GM18507 (cell line): ENCODE data around the gene FOXO3.
"Not testable (repeated sequence)": the region's sequence is repeated elsewhere in the genome, so short reads cannot be mapped to it uniquely, and the experiment has no call there.

Experiments
- DNase-seq: peaks from one replicate; pipeline ENCODE4 v3.0.0; 2011; ENCODE audit warnings: low read depth; ENCODE audit not compliant: insufficient read length; ENCODE audit errors: extremely low spot score
- FAIRE-seq: peaks from 2 replicates; lab custom pipeline; 2011; peaks lifted over from hg19 to GRCh38; lab: Jason Lieb, UNC

The FOXO3 gene

GRCh38 chr6:108672641-108673040 lies 111.9 kb downstream of the FOXO3 start:
- no peak for FAIRE-seq
- no peak for DNase-seq

- DNase-seq: no peak
- no peak for FAIRE-seq
Measured at GRCh38 chr6:108673153-108673552, 112.4 kb downstream of the FOXO3 start.

GRCh38 chr6:108673602-108674001 lies 112.9 kb downstream of the FOXO3 start:
- FAIRE-seq: no peak
- no peak for DNase-seq

- FAIRE-seq: no peak
- DNase-seq: no peak
Measured at GRCh38 chr6:108675226-108676200, 114.8 kb downstream of the FOXO3 start.

DNA sequence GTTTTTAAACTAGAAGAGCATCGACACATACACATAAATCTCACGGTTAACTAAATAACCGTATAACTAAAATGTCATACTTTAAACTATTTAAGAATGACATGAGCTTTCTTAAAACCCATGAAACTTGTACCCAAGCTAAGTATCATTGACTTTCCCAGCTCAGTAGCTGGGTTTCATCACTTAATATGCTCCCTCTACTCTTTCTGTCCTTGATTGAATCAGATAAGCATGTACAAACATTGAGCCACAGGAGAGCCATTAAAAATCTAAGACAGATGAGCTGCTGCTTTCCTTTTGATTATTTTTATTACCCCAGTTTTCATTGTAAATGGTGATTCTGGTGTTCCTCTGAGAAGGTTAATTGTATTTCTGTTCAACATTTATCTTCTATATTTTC lies 115.8 kb downstream of the FOXO3 start:
- no peak for DNase-seq
- no peak for FAIRE-seq

DNA sequence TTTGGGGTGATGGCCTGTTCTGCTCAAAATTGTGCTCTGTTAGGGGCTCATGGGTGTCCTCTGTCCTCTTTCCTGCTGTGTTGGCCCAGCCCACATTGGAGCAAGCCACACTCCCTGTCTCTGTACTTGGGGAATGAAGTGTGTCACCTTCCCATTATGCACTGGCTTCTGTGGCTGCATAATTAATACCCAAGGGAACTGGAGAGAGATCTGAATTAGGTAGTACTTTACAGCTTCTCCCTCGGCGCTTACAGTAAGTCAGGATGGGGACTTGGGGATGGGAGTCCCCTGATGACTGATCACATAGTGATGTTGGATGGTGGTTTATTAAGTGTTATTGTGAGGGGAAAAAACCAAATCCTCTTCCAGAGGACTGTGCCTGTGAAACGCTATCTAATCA lies 116.6 kb downstream of the FOXO3 start:
- FAIRE-seq: no peak
- no peak for DNase-seq

DNA sequence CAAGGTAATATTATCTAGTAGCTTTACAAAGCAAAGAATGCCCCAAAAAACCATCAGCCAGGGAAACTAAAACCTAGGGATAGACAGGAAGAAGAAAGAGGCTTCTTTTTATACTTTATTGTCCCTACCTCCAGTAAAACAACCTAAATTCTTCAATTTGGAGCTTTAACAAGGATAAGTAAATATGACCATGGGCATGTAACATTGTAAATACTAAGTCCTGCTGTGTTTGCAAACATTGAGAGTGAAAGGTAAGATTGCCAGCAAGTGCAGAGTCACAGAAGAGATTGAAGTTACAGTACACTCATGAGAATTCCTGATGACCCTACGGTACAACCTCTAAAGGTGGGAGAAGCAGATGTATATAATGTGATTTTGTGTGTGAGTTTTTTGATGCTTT lies 117.2 kb downstream of the FOXO3 start:
- no peak for DNase-seq
- FAIRE-seq: no peak

DNA sequence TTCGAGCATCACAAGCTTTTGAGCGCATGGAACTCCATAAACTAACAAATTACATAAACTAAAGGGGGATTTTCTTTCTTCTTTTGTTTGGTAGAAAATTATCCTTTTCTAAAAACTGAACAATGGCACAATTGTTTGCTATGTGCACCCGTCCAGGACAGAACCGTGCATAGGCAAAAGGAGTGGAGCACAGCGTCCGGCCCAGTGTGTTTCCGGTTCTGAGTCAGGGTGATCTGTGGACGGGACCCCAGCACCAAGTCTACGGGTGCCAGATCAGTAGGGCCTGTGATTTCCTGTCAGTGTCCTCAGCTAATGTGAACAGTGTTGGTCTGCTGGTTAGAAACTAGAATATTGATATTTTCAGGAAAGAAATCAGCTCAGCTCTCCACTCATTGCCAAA lies 119.6 kb downstream of the FOXO3 start:
- not testable (repeated sequence) for FAIRE-seq, DNase-seq

GRCh38 chr6:108681721-108682120 lies 121.0 kb downstream of the FOXO3 start:
- not testable (repeated sequence) for FAIRE-seq, DNase-seq

DNA sequence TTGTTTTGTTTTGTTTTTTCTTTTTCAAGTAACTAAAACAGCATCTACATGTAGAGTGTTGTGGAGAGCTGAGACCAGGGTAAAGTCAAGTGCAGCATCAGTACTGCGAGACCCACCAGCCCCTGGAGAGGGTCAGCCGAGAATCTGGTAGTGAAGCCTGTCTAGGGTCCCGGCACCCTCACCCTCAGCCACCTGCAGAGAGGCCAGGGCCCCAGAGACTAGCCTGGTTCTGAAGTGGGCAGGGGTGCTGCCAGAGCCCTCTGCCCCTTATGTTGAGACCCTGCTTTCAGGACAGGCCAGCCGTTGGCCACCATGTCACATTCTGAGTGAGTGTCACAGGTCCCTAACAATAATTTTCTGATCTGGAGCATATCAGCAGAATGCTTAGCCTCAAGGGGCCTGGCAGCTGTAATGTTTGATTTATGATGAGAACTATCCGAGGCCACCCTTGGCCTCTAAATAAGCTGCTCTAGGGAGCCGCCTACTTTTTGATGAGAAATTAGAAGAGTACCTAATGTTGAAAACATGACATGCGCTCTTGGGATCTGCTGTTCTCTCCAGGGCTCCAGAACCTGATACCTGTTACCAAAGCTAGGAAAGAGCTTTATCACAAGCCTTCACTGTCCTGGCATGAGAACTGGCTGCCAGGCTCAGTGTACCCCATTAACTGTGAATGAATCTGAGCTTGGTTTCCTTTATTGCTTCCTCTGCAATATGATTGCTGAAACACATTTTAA lies 121.8 kb downstream of the FOXO3 start:
- not testable (repeated sequence) for FAIRE-seq, DNase-seq

DNA sequence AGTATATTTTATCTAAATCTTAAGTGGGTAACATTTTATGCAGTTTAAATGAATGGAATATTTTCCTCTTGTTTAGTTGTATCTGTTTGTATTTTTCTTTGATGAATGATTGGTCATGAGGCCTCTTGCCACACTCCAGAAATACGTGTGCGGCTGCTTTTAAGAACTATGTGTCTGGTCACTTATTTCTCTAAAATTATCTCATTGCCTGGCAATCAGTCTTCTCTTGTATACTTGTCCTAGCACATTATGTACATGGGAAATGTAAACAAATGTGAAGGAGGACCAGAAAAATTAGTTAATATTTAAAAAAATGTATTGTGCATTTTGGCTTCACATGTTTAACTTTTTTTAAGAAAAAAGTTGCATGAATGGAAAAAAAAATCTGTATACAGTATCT lies 123.3 kb downstream of the FOXO3 start:
- not testable (repeated sequence) for FAIRE-seq, DNase-seq

DNA sequence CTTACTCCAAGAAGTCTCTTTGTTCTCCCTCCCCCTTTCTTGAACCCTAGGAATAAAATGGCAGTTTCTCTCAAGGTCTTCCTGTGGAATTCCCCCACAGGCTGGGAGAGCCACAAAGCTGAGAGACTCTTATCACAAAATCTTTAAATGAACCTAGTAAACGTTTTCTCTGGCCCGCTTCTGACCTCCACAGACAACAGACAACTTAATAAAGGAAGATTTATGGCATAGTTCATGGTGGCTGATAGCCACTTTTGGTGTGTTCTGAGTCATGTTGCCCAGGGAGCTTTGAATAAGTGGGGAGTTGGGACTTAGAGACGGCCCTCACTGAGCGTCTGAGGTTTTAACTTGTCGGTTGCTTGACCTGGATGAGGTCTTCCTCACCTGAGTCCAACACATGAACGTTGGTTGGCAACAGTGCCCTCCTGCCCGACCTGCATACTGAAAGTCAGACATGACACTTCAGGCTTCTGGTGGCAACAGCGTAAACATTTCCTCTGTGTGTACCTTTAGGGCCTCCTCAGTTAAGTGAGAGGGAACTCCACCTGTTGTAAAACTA lies 124.1 kb downstream of the FOXO3 start:
- FAIRE-seq (no peak), DNase-seq (no peak)

DNA sequence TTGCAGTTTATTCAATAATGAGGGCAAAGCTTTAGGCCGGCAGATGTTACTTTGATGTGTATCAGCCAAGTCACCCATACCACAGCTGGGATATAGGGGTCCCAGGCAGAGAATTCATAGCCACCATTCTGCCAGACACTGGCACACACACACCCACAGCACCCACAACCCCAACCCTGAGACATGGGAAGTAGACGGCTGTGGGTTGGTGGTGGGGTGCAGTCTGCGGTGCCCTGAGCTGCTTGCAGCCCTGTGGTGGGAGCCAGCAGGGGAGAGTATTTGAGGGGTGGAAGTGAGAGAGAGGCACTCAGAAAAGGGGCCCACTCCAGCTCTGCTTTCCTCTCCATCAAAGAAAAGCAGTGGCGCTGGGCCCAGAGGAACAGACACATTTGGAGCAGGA lies 125.3 kb downstream of the FOXO3 start:
- FAIRE-seq: no peak
- DNase-seq: no peak

DNA sequence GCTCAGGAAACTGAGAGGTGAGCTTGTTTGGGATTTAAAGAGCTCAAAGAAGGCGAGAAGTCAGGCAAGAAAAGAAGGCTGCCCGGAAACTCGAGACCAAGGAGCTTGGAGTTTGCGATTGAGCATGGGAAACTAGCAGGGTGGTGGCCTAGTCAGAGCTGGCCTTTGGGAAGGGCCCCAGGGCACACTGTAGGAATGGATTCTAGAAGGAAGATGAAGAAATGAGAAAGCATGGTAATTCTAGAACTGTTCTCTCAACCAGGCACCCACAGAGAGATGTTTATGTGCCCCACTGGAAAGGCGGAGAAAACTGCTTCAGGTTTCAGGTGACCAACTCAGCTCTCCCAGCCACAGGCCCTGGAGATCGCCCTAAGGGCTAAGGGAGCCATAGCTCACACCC lies 126.2 kb downstream of the FOXO3 start:
- DNase-seq: no peak
- no peak for FAIRE-seq

DNA sequence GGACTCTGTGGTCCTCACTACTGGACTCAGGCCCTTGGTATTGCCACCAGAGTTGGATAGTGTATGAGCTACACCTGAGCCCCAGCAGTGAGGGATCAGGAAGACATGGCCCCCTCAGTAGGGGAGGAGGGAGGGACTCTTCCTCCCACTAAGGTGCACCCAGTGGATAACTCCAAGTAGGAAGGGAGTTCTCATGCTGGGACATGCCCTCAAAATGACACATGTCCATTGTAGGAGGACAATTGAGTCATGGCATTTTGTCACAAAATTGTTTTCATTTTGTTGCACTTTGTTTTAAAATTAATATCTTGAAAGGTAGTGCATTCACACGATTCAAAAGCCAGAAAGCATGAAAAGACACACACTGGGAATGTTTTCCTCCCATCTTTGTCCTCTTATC lies 127.2 kb downstream of the FOXO3 start:
- DNase-seq (no peak), FAIRE-seq (no peak)

DNA sequence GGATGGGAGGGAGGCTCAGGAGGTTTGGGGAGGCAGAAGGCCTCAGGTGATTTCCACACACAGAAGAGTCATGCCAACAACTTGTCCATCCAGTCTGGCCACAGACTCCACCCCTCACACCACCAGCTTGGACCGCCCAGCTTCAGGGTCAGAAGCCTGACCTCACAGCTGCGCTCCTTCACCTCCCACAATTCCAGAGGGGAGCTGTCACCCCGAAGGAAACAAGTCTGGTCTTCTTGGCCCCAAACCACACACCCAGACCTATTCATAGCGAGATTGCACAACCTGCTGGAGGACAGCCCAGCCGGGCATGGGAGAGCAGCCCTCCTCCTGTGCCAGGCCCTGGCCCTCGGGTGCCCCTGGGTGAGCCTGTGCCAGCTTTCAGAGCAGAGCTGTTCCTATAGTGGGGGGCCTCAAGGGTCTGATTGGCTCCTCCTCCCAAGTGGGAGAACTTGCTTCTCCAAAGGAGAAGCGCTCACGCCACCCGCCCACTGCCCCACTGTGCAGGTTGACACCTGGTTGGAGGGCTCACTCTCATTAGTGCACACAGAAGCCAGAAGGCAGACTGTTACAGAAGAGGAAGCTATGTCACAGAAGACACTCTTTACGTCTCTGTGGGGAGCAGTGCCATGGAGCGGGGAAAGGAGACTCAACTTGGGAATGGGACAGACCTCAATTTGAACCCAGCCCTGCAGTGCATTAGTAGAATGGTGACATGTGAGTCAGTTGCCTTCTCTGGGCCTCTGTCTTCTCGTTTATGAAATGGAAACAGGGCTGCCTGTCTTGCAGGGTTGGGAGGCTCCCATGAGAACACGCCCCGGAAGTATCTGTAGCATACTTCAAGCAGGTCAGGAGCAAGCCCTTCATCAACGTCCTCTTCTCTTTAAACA lies 128.8 kb downstream of the FOXO3 start:
- no peak for FAIRE-seq
- DNase-seq: no peak

DNA sequence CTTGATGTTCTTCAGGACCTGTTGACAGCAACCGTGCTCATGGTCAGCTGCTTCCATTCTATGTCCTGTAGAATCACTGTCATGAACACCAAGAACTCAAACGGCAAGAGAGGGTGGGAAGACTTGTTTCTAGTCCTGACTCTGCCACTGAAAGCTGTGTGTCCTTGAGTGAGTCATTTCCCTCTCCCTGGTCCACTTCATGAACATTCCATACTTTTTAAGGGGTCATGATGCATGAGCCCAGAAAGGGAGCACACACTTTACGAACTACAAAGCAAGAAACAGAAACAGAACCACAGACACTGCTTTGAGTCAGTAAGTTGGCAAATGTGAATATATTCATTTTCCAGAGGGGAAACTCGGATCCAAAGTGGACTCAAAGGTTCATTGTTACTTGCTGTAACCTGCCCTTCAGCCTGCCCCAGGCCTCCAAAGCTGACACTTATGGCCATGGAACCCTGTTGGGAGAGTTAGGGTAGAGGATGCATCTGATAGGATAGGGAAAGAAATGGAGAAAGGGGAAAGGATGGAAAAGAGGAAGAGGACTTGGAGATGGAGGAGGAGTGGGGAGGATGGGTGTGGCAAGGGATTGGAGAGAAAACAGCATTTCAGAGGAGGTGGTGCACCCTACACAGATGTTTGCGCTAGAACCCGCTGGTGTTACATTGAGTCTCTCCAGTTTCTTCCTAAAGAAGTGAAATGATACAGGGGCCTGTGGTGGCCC lies 129.8 kb downstream of the FOXO3 start:
- no peak for FAIRE-seq
- no peak for DNase-seq

- DNase-seq (no peak), FAIRE-seq (no peak)
Measured at GRCh38 chr6:108693430-108694154, 132.9 kb downstream of the FOXO3 start.
